ENCODE measurements around the gene CREB3L2.

DNA sequence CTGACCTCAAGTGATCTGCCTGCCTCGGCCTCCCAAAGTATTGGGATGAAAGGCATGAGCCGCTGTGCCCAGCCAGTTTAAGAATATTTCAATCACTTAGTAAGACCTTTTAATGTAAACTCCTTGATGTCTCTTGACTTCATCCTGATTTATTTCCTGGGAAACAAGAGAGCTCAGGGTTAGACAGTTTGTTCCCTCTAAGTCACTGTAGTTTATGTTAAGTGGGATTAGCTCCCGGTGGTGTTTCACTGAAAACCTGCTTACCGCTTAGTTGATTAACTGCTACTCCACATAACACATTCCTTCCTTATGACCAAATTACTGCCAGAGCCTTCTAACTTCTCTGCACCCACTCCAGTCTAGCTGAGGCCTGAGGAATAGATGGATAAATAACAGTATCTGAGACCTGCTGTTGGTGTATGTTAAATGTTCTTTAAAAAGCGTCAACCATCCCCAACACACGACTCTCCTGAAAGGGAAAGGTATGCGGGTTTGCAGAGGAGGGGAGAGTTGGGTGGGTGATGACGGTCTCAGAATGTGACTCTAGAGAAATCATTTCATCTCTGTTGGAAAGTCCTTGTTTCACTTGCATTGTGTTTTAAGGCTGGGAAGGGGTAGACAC lies 48.7 kb downstream of the CREB3L2 start:
- no peak for TF ChIP-seq POLR2A (IDR thresholded peaks at IDR 0.05; ENCODE audit: low read depth, low read length)
- TF ChIP-seq TAF1 (IDR thresholded peaks at IDR 0.05; ENCODE audit: borderline replicate concordance, low read depth, low read length): no peak
- TF ChIP-seq POLR2AphosphoS5 (IDR thresholded peaks at IDR 0.05; ENCODE audit: low read depth, low read length): no peak

Data from GM12892 (cell line).